Astrocyte (in vitro differentiated cells and primary cell): ENCODE data around the gene SND1. TPM values are rescaled to one million over a fixed set of nuclear protein-coding genes. Genes with fewer than 3 reads are reported as not detected.

Experiments
- DNase-seq: peaks from one replicate; pipeline ENCODE4 v3.0.0-alpha.2; 2010; ENCODE audit warnings: low read depth
- FAIRE-seq: peaks from 2 replicates; lab custom pipeline; 2011; peaks lifted over from hg19 to GRCh38; lab: Jason Lieb, UNC
- H2AFZ ChIP-seq: 2 replicates; pipeline ENCODE4 v1.6.0; 2012; ENCODE audit warnings: low read depth, low read length, inconsistent platforms
- H3K27ac ChIP-seq: 2 replicates; pipeline ENCODE4 v1.5.1; 2011; ENCODE audit warnings: low read depth, low read length, inconsistent platforms
- H3K27me3 ChIP-seq: 2 replicates; pipeline ENCODE4 v1.6.0; 2011; ENCODE audit warnings: low read length, inconsistent platforms; ENCODE audit not compliant: insufficient read depth
- H3K36me3 ChIP-seq: 2 replicates; pipeline ENCODE4 v1.5.1; 2011; ENCODE audit warnings: low read length, inconsistent platforms; ENCODE audit not compliant: insufficient read depth
- H3K4me1 ChIP-seq: 2 replicates; pipeline ENCODE4 v1.5.1; 2011; ENCODE audit warnings: low read length, inconsistent platforms; ENCODE audit not compliant: insufficient read depth
- H3K4me2 ChIP-seq: 2 replicates; pipeline ENCODE4 v1.6.0; 2012; ENCODE audit warnings: low read length, inconsistent platforms
- H3K4me3 ChIP-seq: 2 replicates; pipeline ENCODE4 v1.5.1; 2011; ENCODE audit warnings: low read depth, mild to moderate bottlenecking, low read length, inconsistent platforms; ENCODE audit not compliant: insufficient read depth
- H3K79me2 ChIP-seq: 2 replicates; pipeline ENCODE4 v1.6.0; 2012; ENCODE audit warnings: mild to moderate bottlenecking, low read length, inconsistent platforms; ENCODE audit not compliant: insufficient read depth
- H3K9ac ChIP-seq: 2 replicates; pipeline ENCODE4 v1.6.0; 2012; ENCODE audit warnings: mild to moderate bottlenecking, low read length, inconsistent platforms
- H3K9me3 ChIP-seq: 2 replicates; pipeline ENCODE4 v1.5.1; 2012; ENCODE audit warnings: low read depth, mild to moderate bottlenecking, low read length, inconsistent platforms; ENCODE audit not compliant: insufficient read depth
- H4K20me1 ChIP-seq: 2 replicates; pipeline ENCODE4 v1.6.0; 2012; ENCODE audit warnings: low read length, inconsistent platforms; ENCODE audit not compliant: insufficient read depth
- H3K27ac Mint-ChIP-seq: one replicate; pipeline ENCODE4 v1.8.0; 2021; ENCODE audit warnings: mild to moderate bottlenecking, mixed read lengths; ENCODE audit not compliant: unreplicated experiment
- H3K27me3 Mint-ChIP-seq: one replicate; pipeline ENCODE4 v1.8.0; 2021; ENCODE audit warnings: low read depth, mixed read lengths; ENCODE audit not compliant: unreplicated experiment
- H3K36me3 Mint-ChIP-seq: one replicate; pipeline ENCODE4 v1.8.0; 2021; ENCODE audit warnings: low read depth, mixed read lengths; ENCODE audit not compliant: unreplicated experiment
- H3K4me1 Mint-ChIP-seq: one replicate; pipeline ENCODE4 v1.8.0; 2021; ENCODE audit warnings: low read depth, mixed read lengths; ENCODE audit not compliant: unreplicated experiment
- H3K4me3 Mint-ChIP-seq: one replicate; pipeline ENCODE4 v1.8.0; 2021; ENCODE audit warnings: mild to moderate bottlenecking, moderate library complexity, mixed read lengths; ENCODE audit not compliant: unreplicated experiment
- H3K9me3 Mint-ChIP-seq: one replicate; pipeline ENCODE4 v1.8.0; 2021; ENCODE audit warnings: mild to moderate bottlenecking, mixed read lengths; ENCODE audit not compliant: unreplicated experiment
- EZH2 ChIP-seq: IDR thresholded peaks from 2 replicates; pipeline ENCODE4 v1.6.1; 2012; ENCODE audit warnings: mild to moderate bottlenecking, low read length, inconsistent platforms; ENCODE audit not compliant: insufficient read depth
- total RNA-seq: library from RNA; stranded (reverse); gene quantifications from 2 replicates; pipeline ENCODE4 v1.2.1, GENCODE V29; 2021
- TF ChIP-seq, protein P1 (sequence below): IDR thresholded peaks from 2 replicates; pipeline ENCODE4 v1.5.1; 2011; ENCODE audit warnings: low read depth, mild to moderate bottlenecking, inconsistent platforms, low read length, moderate library complexity; ENCODE audit not compliant: insufficient read depth

SND1 gene
- total RNA-seq, 1 donor from 2014 or later, result 267 TPM

DNA sequence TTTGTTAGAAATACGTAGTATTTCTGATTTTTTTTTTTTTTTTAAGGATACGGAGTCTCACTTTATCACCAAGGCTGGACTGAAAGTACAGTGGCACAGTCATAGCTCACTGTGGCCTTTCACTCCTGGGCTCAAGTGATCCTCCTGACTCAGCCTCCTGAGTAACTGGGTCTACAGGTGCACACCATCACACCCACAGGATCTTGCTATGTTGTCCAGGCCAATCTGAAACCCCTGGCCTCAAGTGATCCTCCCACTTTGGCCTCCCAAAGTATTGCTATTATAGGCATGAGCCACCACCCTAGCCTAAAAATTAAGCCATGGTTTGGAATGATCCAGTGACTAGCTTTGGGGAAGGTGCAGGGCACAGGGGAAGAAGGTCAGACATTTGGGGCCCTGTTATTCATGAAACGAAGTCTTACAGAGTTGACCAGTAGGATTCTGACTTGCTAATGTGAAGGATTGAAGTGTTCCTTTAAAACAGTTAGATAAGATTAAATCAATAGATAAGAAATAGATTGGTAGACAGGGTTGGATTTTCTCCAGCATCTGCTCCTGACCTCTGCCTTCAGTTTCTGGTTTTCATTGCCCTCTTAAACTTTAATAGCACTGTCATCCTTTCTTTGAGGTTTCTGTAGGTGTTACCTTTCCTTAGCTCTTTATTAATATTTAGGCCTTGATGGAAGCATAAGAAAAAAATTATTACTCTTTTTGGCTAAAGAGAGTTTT lies 257.6 kb downstream of the SND1 start:
- no peak overlapping the region for H3K4me2 ChIP-seq

DNA sequence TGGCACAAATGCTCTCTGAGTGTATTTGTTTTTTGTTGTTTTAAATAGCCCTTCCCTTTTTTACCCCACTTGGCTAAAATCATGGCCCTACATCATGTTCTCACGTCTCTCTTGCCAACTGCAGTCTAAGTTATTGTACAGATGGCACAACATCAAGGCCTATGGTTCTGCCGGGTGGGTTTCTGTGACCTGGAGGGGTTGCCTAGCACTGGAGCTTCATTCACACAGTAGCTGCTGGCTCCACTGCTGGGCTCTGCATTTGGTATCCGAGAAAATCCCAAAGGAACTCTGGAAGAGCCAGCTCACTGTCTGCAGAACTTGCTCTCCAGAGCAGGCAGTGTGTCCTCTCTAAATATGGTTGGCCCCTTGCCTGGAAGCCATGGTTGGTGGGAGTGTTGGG lies 258.7 kb downstream of the SND1 start:
- Mint-ChIP-seq H3K4me1 (peaks cover 31% of the 10 kb centered on the region), H3K9me3 (peaks cover 3% of the 10 kb centered on the region), H3K36me3 (no peaks in the 10 kb centered on the region), H3K27me3 (no peaks in the 10 kb centered on the region), H3K4me3 (no peak overlapping the region), H3K27ac (no peak overlapping the region)
- Histone ChIP-seq H3K9ac (no peak overlapping the region), H3K27me3 (no peaks in the 10 kb centered on the region), H3K4me3 (no peak overlapping the region), H2AFZ (no peak overlapping the region), H3K4me2 (no peak overlapping the region), H3K36me3 (no peaks in the 10 kb centered on the region), H4K20me1 (peaks cover 94% of the 10 kb centered on the region), H3K79me2 (peaks cover 51% of the 10 kb centered on the region), H3K4me1 (peaks cover 12% of the 10 kb centered on the region), H3K9me3 (no peaks in the 10 kb centered on the region), H3K27ac (no peak overlapping the region)
- DNase-seq, result no peak
- FAIRE-seq, result no peak
- TF ChIP-seq, protein P1, sequence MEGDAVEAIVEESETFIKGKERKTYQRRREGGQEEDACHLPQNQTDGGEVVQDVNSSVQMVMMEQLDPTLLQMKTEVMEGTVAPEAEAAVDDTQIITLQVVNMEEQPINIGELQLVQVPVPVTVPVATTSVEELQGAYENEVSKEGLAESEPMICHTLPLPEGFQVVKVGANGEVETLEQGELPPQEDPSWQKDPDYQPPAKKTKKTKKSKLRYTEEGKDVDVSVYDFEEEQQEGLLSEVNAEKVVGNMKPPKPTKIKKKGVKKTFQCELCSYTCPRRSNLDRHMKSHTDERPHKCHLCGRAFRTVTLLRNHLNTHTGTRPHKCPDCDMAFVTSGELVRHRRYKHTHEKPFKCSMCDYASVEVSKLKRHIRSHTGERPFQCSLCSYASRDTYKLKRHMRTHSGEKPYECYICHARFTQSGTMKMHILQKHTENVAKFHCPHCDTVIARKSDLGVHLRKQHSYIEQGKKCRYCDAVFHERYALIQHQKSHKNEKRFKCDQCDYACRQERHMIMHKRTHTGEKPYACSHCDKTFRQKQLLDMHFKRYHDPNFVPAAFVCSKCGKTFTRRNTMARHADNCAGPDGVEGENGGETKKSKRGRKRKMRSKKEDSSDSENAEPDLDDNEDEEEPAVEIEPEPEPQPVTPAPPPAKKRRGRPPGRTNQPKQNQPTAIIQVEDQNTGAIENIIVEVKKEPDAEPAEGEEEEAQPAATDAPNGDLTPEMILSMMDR, result no peak
- no peak for TF ChIP-seq EZH2

More for the DNA sequence above, 257.6 kb downstream of the SND1 start:
- Mint-ChIP-seq H3K4me3 (no peak overlapping the region), H3K9me3 (peaks cover 3% of the 10 kb centered on the region), H3K36me3 (no peaks in the 10 kb centered on the region), H3K27ac (no peak overlapping the region), H3K4me1 (peaks cover 42% of the 10 kb centered on the region), H3K27me3 (no peaks in the 10 kb centered on the region)
- H3K27me3 ChIP-seq, result no peaks in the 10 kb centered on the region
- peaks cover 16% of the 10 kb centered on the region for H3K4me1 ChIP-seq
- DNase-seq (no peak), FAIRE-seq (no peak)
- H3K36me3 ChIP-seq, result no peaks in the 10 kb centered on the region
- no peaks in the 10 kb centered on the region for H3K9me3 ChIP-seq
- H3K79me2 ChIP-seq, result peaks cover 40% of the 10 kb centered on the region
- H4K20me1 ChIP-seq, result peaks cover 94% of the 10 kb centered on the region
- H3K9ac ChIP-seq, result no peak overlapping the region
- no peak overlapping the region for H2AFZ ChIP-seq
- TF ChIP-seq, protein P1, result no peak
- no peak for TF ChIP-seq EZH2
- H3K27ac ChIP-seq, result no peak overlapping the region
- no peak overlapping the region for H3K4me3 ChIP-seq

DNA sequence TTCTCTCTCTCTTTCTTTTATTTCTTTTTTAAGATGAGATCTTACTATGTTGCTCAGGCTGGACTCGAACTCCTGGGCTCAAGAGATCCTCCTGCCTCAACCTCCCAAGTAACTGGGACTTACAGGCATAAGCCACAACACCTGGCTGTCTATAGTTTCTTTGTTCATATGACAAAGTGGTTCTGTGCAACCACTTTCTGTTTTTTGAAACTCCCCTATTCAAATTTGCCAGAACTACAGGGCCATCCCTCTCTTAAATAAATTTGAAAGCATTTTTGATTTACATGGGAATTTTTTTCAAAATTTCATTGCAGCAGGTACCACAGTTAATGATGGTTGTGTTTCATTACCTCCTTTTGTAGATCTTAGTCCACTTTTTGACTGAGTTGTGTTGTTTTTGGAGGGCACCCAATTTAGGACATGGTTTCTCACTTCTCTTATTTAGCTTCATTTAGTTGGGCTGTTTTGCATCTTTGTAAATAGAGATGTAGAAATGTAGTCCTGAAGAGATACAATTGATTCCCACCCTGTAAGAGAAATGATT lies 260.0 kb downstream of the SND1 start:
- peaks cover 3% of the 10 kb centered on the region for H3K9me3 Mint-ChIP-seq
- DNase-seq, result no peak
- H3K79me2 ChIP-seq, result peaks cover 59% of the 10 kb centered on the region
- peaks cover 8% of the 10 kb centered on the region for H3K4me1 ChIP-seq
- no peaks in the 10 kb centered on the region for H3K36me3 ChIP-seq
- no peak overlapping the region for H2AFZ ChIP-seq
- H3K4me3 Mint-ChIP-seq, result no peak overlapping the region
- no peak for TF ChIP-seq EZH2
- TF ChIP-seq, protein P1, result no peak
- H3K4me2 ChIP-seq, result no peak overlapping the region
- no peak overlapping the region for H3K27ac Mint-ChIP-seq
- H3K36me3 Mint-ChIP-seq, result no peaks in the 10 kb centered on the region
- no peaks in the 10 kb centered on the region for H3K9me3 ChIP-seq
- H3K4me3 ChIP-seq, result no peak overlapping the region
- no peaks in the 10 kb centered on the region for H3K27me3 Mint-ChIP-seq
- no peak overlapping the region for H3K9ac ChIP-seq
- H3K27ac ChIP-seq, result no peak overlapping the region
- H4K20me1 ChIP-seq, result peaks cover 94% of the 10 kb centered on the region
- H3K4me1 Mint-ChIP-seq, result peaks cover 20% of the 10 kb centered on the region
- H3K27me3 ChIP-seq, result no peaks in the 10 kb centered on the region
- no peak for FAIRE-seq
